Liver (tissue), 9 donors: ENCODE results near the gene SDHAF1. TPM values are rescaled to one million over a fixed set of nuclear protein-coding genes. Genes with fewer than 3 reads are reported as not detected.
A peak's percentile ranks its signal among the peaks of the same experiment; 100 is the strongest.

Experiments
- DNase-seq: peaks from one replicate; pipeline ENCODE4 v3.0.0-alpha.2; 2017; ENCODE audit warnings: low spot score
- H3K27ac ChIP-seq, 2 donors: one replicate each; pipeline ENCODE4 v1.7.0; 2013; ENCODE audit warnings: inconsistent platforms in 2 of 2, low read length in 2 of 2, control low read depth in 1 of 2, low read depth in 1 of 2, mild to moderate bottlenecking in 1 of 2
- H3K27me3 ChIP-seq, 4 donors: one replicate each; pipeline versions ENCODE4 v1.6.1 to v1.7.0; 2013; ENCODE audit warnings: low read length in 3 of 4, inconsistent platforms in 1 of 4, mild to moderate bottlenecking in 1 of 4, moderate library complexity in 1 of 4; ENCODE audit not compliant: control insufficient read depth in 4 of 4, insufficient read depth in 4 of 4
- H3K36me3 ChIP-seq, 4 donors: one replicate each; pipeline versions ENCODE4 v1.6.1 to v1.7.0; 2013; ENCODE audit warnings: low read length in 3 of 4, mild to moderate bottlenecking in 3 of 4, low read depth in 1 of 4, moderate library complexity in 1 of 4; ENCODE audit not compliant: control insufficient read depth in 4 of 4, insufficient read depth in 3 of 4
- H3K4me1 ChIP-seq, 4 donors: one replicate each; pipeline versions ENCODE4 v1.6.1 to v1.7.0; 2013; ENCODE audit warnings: low read length in 3 of 4, mild to moderate bottlenecking in 3 of 4, moderate library complexity in 1 of 4; ENCODE audit not compliant: control insufficient read depth in 4 of 4, insufficient read depth in 4 of 4
- H3K4me3 ChIP-seq, 3 donors: one replicate each; pipeline versions ENCODE4 v1.6.1 to v1.7.0; 2013; ENCODE audit warnings: low read length in 3 of 3, control low read depth in 1 of 3, low read depth in 1 of 3, mild to moderate bottlenecking in 1 of 3
- H3K9ac ChIP-seq, 2 donors: one replicate each; pipeline ENCODE4 v1.7.0; 2013; ENCODE audit warnings: low read length in 2 of 2, mild to moderate bottlenecking in 2 of 2, moderate library complexity in 2 of 2, control low read depth in 1 of 2, low read depth in 1 of 2
- H3K9me3 ChIP-seq, 4 donors: one replicate each; pipeline versions ENCODE4 v1.6.1 to v1.7.0; 2013; ENCODE audit warnings: low read length in 3 of 4; ENCODE audit not compliant: control insufficient read depth in 4 of 4
- CTCF ChIP-seq: fragments of 150-350 bp; IDR thresholded peaks from 2 replicates; pipeline ENCODE4 v1.5.1; 2017; ENCODE audit warnings: improper control_type of control experiment, low read depth, low read length; ENCODE audit not compliant: missing input control
- EGR1 ChIP-seq, 2 donors: IDR thresholded peaks; 2 replicates each; pipeline ENCODE4 v1.6.1; 2016 to 2018; ENCODE audit warnings: antibody characterized with exemption in 2 of 2, low read depth in 2 of 2
- FOXA1 ChIP-seq: IDR thresholded peaks from 2 replicates; pipeline ENCODE4 v1.6.1; 2016; ENCODE audit warnings: antibody characterized with exemption
- HNF4A ChIP-seq, 2 donors: conservative IDR thresholded peaks; 2 replicates each; pipeline ENCODE4 v1.6.1; 2016; ENCODE audit warnings: antibody characterized with exemption in 2 of 2, mild to moderate bottlenecking in 2 of 2
- HNF4G ChIP-seq: IDR thresholded peaks from 2 replicates; pipeline ENCODE4 v1.6.1; 2016; ENCODE audit warnings: antibody characterized with exemption
- MAX ChIP-seq: IDR thresholded peaks from 2 replicates; pipeline ENCODE4 v1.6.1; 2016; ENCODE audit warnings: antibody characterized with exemption
- RAD21 ChIP-seq, 2 donors: IDR thresholded peaks; 2 replicates each; pipeline ENCODE4 v1.6.1; 2016; ENCODE audit warnings: antibody characterized with exemption in 2 of 2, mild to moderate bottlenecking in 2 of 2
- REST ChIP-seq: IDR thresholded peaks from 2 replicates; pipeline ENCODE4 v1.6.1; 2016; ENCODE audit warnings: antibody characterized with exemption, mild to moderate bottlenecking
- RXRA ChIP-seq, 2 donors: IDR thresholded peaks; 2 replicates each; pipeline ENCODE4 v1.6.1; 2017 to 2018; ENCODE audit warnings: antibody characterized with exemption in 2 of 2, mild to moderate bottlenecking in 1 of 2
- TAF1 ChIP-seq: conservative IDR thresholded peaks from 2 replicates; pipeline ENCODE4 v1.6.1; 2016; ENCODE audit warnings: antibody characterized with exemption, mild to moderate bottlenecking
- YY1 ChIP-seq: IDR thresholded peaks from 2 replicates; pipeline ENCODE4 v1.6.1; 2016; ENCODE audit warnings: antibody characterized with exemption, mild to moderate bottlenecking
- ZBTB33 ChIP-seq: IDR thresholded peaks from 2 replicates; pipeline ENCODE4 v1.6.1; 2016; ENCODE audit warnings: antibody characterized with exemption
- WGBS: extraction: QIAGEN DNeasy Blood & Tissue Kit; methylation state at CpG from one replicate; pipeline ENCODE4 v1.1.7; 2013; 5-methylcytosine and 5-hydroxymethylcytosine counted together
- polyA plus RNA-seq, 2 donors: library from polyadenylated mRNA; stranded (reverse) in 1 of 2; unstranded in 1 of 2; fragments of 200-250 nt in 1 of 2; fragments of >200 nt in 1 of 2; fragmentation: Nextera tagmentation in 1 of 2; extraction: Ambion mirVana in 1 of 2; gene quantifications; one replicate each; pipeline versions ENCODE4 v1.2.1 to v1.2.3, GENCODE V29; 2013 to 2015
- total RNA-seq, 2 donors: library from RNA; depleted of rRNA; stranded (reverse); fragments of >200 nt; gene quantifications; one replicate each; pipeline ENCODE4 v1.2.3, GENCODE V29; 2014
- TF ChIP-seq, protein P1 (sequence below): IDR thresholded peaks from 2 replicates; pipeline ENCODE4 v1.6.1; 2016; ENCODE audit warnings: antibody characterized with exemption
- donor health status: healthy.
- donor health status: healthy.
- donor health status: healthy.
- donor health status: healthy.
- donor health status: healthy.

The SDHAF1 gene
- total and polyA plus RNA-seq, 4 donors = 8.4 to 28.4 (median 18.9) TPM

DNA sequence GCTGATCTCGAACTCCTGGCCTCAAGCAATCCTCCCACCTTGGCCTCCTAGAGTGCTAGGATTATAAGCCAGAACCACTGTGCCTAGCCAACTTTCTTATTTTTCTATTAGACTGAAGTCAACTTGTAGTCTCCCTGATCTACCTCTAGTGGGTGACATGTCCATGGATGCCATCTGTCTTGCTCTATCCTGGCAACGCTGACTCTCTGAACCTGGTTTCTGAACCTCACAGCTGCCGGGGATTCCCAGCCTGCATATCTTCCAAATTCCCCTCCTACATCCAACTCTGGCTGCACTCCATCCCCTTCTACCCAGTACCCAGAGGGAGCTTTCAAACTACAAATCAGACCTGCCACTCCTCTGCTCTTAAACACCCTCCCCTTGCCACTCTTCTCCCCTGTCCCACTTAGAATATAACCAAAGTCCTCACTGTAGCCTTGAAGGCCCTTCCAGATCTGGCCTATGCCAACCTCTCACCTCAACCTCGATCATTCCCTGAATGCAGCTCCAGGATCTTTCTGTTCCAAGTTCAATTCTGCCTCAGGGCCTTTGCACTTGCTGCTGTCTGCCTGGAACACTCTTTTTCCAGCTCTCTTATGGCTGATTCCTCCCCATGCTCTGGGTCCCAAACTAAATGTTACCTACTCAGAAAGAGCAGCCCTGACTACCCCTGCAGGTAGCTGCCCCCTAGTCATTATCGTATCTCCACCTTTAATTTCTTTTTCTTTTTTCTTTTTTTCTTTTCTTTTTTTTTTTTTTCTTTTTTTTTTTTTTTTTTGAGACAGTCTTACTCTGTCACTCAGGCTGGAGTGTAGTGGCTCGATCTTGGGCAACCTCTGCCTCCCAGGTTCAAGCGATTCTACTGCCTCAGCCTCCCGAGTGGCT, 35.5 kb downstream of the SDHAF1 start:
- no peak for DNase-seq
- H3K4me1 ChIP-seq = peaks cover 0 to 8% (median 1%) of the 10 kb centered on the region in 4 donors
- H3K9ac ChIP-seq = no peak overlapping the region
- TF ChIP-seq, protein P1, sequence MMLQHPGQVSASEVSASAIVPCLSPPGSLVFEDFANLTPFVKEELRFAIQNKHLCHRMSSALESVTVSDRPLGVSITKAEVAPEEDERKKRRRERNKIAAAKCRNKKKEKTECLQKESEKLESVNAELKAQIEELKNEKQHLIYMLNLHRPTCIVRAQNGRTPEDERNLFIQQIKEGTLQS = no peak
- TF ChIP-seq CTCF (peak; percentile 17), RAD21 (IDR thresholded peaks at IDR 0.05) (peak in 1 of 2 donors; percentile 60)
- H3K4me3 ChIP-seq = no peak overlapping the region
- no peaks in the 10 kb centered on the region for H3K27me3 ChIP-seq
- H3K36me3 ChIP-seq = peaks cover 0 to 4% (median 0%) of the 10 kb centered on the region in 4 donors
- H3K9me3 ChIP-seq = no peaks in the 10 kb centered on the region
- H3K27ac ChIP-seq = no peak overlapping the region
- 79% methylated on average over 8 of the region's 8 CpGs for WGBS

GRCh38 chr19:36031308-36031707, 36.3 kb downstream of the SDHAF1 start:
- H3K9me3 ChIP-seq = no peaks in the 10 kb centered on the region
- H3K4me1 ChIP-seq = peaks cover 0 to 8% (median 1%) of the 10 kb centered on the region in 4 donors
- H3K36me3 ChIP-seq = peaks cover 0 to 4% (median 1%) of the 10 kb centered on the region in 4 donors
- no peak overlapping the region for H3K9ac ChIP-seq
- no peak overlapping the region for H3K27ac ChIP-seq
- H3K4me3 ChIP-seq = peak overlapping the region in 1 of 3 donors; percentile 27
- no peaks in the 10 kb centered on the region for H3K27me3 ChIP-seq
- DNase-seq = no peak
- 53% methylated on average over 6 of the region's 6 CpGs for WGBS
- no peak for TF ChIP-seq MAX
- TF ChIP-seq FOXA1 = no peak
- no peak for TF ChIP-seq REST
- TF ChIP-seq, protein P1 = no peak
- no peak for TF ChIP-seq HNF4A (conservative IDR thresholded peaks at IDR 0.05)
- no peak for TF ChIP-seq ZBTB33
- TF ChIP-seq TAF1 = no peak
- TF ChIP-seq HNF4G = no peak
- no peak for TF ChIP-seq RXRA (IDR thresholded peaks at IDR 0.05)
- no peak for TF ChIP-seq EGR1 (IDR thresholded peaks at IDR 0.05; ENCODE audit: low read depth in 2 of 2)
- TF ChIP-seq RAD21 (IDR thresholded peaks at IDR 0.05) = no peak
- no peak for TF ChIP-seq YY1
